Measurements from ENCODE around the gene SNPH.

The SNPH gene

DNA sequence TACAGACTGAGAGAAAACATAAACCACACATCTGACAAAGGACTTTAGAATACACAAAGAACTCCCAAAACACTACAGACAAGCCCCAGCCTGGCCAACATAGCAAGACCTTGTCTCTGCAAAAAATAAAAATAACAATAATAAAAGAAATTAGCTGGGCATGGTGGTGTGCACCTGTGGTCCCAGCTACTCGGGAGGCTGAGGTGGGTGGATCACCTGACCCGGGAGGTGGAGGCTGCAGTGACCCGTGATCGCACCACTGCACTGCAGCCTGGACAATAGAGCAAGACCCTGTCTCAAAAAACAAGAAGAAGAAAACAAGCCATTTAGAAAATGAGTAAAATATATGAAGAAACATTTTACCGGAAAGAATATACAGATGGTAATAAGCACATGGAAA lies 49.7 kb downstream of the SNPH start:
- no peak for TF ChIP-seq EZH2 (optimal IDR thresholded peaks at IDR 0.05; ENCODE audit: low read depth, low read length)
- TF ChIP-seq, protein P1, sequence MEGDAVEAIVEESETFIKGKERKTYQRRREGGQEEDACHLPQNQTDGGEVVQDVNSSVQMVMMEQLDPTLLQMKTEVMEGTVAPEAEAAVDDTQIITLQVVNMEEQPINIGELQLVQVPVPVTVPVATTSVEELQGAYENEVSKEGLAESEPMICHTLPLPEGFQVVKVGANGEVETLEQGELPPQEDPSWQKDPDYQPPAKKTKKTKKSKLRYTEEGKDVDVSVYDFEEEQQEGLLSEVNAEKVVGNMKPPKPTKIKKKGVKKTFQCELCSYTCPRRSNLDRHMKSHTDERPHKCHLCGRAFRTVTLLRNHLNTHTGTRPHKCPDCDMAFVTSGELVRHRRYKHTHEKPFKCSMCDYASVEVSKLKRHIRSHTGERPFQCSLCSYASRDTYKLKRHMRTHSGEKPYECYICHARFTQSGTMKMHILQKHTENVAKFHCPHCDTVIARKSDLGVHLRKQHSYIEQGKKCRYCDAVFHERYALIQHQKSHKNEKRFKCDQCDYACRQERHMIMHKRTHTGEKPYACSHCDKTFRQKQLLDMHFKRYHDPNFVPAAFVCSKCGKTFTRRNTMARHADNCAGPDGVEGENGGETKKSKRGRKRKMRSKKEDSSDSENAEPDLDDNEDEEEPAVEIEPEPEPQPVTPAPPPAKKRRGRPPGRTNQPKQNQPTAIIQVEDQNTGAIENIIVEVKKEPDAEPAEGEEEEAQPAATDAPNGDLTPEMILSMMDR (IDR thresholded peaks at IDR 0.05; ENCODE audit: low read length): no peak
- no peak for TF ChIP-seq EZH2phosphoT487 (IDR thresholded peaks at IDR 0.05; ENCODE audit: low read length)
- DNase-seq: no peak
- H3K27ac ChIP-seq (ENCODE audit: low read length): no peak overlapping the region
- peaks cover 19% of the 10 kb centered on the region for H3K4me1 ChIP-seq (ENCODE audit: low read length)
- H3K36me3 ChIP-seq (replicated peaks; ENCODE audit: insufficient read depth, low read length): no peaks in the 10 kb centered on the region
- H2AFZ ChIP-seq (ENCODE audit: low read length): no peak overlapping the region
- no peaks in the 10 kb centered on the region for H3K9me2 ChIP-seq (replicated peaks; ENCODE audit: insufficient read depth, low read length)
- no peak overlapping the region for H3K4me2 ChIP-seq (ENCODE audit: low read depth, low read length)
- no peak overlapping the region for H3K9ac ChIP-seq (ENCODE audit: low read length)
- H3K4me3 ChIP-seq (ENCODE audit: low read length): no peak overlapping the region
- H3K79me2 ChIP-seq (ENCODE audit: low read length): no peaks in the 10 kb centered on the region
- peaks cover 9% of the 10 kb centered on the region; the same call in 1 of the 2 replicates for H3F3A ChIP-seq (ENCODE audit: insufficient read depth, low read length)
- H4K20me1 ChIP-seq (ENCODE audit: insufficient read depth, low read length): no peaks in the 10 kb centered on the region
- no peaks in the 10 kb centered on the region for H3K27me3 ChIP-seq (replicated peaks; ENCODE audit: insufficient read depth, low read length)
- no peaks in the 10 kb centered on the region for H3K9me3 ChIP-seq (replicated peaks; ENCODE audit: insufficient read depth, low read length)

DNA sequence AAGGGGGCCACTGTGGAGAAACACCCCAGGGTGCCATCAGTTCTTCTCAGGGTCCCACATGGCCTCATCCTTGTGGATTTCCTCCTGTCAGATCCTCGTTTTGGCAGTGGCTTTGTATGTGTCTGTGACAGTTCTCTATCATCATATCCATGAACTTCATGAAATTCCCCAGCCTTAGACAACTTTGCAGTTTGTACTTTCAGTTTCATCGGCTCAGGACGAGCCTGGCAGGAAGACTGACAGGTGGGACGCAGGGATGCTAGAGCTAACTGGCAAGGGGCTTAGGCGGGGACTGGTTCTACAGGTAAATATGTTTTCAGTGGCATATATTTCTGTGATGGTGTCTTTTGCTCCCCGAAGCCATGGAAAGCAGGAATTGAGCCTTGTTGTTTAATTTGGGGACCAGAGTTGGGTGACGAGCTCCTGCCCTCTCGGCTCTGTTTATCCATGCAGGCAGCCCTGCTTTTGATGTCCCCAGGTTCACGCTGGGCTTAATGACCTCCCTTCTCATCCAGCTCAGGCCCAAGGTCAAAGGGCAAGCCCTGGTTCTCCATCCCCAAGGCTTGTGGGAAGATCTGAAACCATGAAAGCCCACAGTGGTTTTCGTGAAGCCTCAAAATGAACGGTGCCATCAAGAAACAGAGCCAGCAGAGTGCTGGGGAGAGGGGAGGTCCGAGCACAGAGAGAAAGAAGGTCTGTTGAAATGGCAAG lies 51.6 kb downstream of the SNPH start:
- Histone ChIP-seq H3K36me3 (replicated peaks; ENCODE audit: insufficient read depth, low read length) (no peaks in the 10 kb centered on the region), H3K79me2 (ENCODE audit: low read length) (no peaks in the 10 kb centered on the region), H3K27me3 (replicated peaks; ENCODE audit: insufficient read depth, low read length) (no peaks in the 10 kb centered on the region), H3K4me2 (ENCODE audit: low read depth, low read length) (peak overlapping the region; percentile 67), H3K9me2 (replicated peaks; ENCODE audit: insufficient read depth, low read length) (no peaks in the 10 kb centered on the region), H3F3A (ENCODE audit: insufficient read depth, low read length) (peaks cover 9% of the 10 kb centered on the region; the same call in 1 of the 2 replicates), H3K4me3 (ENCODE audit: low read length) (no peak overlapping the region), H3K4me1 (ENCODE audit: low read length) (peaks cover 17% of the 10 kb centered on the region), H3K9me3 (replicated peaks; ENCODE audit: insufficient read depth, low read length) (no peaks in the 10 kb centered on the region), H4K20me1 (ENCODE audit: insufficient read depth, low read length) (no peaks in the 10 kb centered on the region), H3K27ac (ENCODE audit: low read length) (no peak overlapping the region), H3K9ac (ENCODE audit: low read length) (no peak overlapping the region), H2AFZ (ENCODE audit: low read length) (peak overlapping the region; percentile 23; the same call in 1 of the 2 replicates)
- TF ChIP-seq, protein P1 (IDR thresholded peaks at IDR 0.05; ENCODE audit: low read length): no peak
- no peak for TF ChIP-seq EZH2phosphoT487 (IDR thresholded peaks at IDR 0.05; ENCODE audit: low read length)
- TF ChIP-seq EZH2 (optimal IDR thresholded peaks at IDR 0.05; ENCODE audit: low read depth, low read length): no peak
- peak; percentile 33 for DNase-seq

DNA sequence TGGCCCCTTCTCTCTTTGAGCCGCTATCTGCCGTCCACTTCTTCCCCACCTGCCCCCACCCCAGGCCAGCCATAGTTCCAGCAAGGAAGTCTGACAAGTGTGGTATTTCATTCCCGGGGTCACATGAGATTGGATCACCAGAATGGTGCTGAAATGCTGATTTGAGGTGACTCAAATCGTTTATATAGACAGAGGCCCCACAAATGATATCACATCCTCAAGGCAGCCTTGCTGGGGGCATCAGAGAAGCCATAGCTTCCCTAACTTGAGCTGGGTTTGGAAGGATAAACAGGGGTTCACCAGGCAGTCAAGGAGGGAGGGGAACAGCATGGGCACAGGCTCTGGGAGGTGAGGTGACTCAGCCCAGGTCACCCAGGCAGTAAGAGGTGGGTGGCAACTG lies 53.0 kb downstream of the SNPH start:
- Histone ChIP-seq H3K9ac (ENCODE audit: low read length) (no peak overlapping the region), H3K79me2 (ENCODE audit: low read length) (no peaks in the 10 kb centered on the region), H4K20me1 (ENCODE audit: insufficient read depth, low read length) (no peaks in the 10 kb centered on the region), H3K4me1 (ENCODE audit: low read length) (peaks cover 13% of the 10 kb centered on the region), H3K27ac (ENCODE audit: low read length) (no peak overlapping the region), H3F3A (ENCODE audit: insufficient read depth, low read length) (peaks cover 9% of the 10 kb centered on the region; the same call in 1 of the 2 replicates), H3K9me3 (replicated peaks; ENCODE audit: insufficient read depth, low read length) (no peaks in the 10 kb centered on the region), H3K27me3 (replicated peaks; ENCODE audit: insufficient read depth, low read length) (no peaks in the 10 kb centered on the region), H3K36me3 (replicated peaks; ENCODE audit: insufficient read depth, low read length) (no peaks in the 10 kb centered on the region), H3K9me2 (replicated peaks; ENCODE audit: insufficient read depth, low read length) (no peaks in the 10 kb centered on the region), H2AFZ (ENCODE audit: low read length) (no peak overlapping the region), H3K4me2 (ENCODE audit: low read depth, low read length) (no peak overlapping the region), H3K4me3 (ENCODE audit: low read length) (no peak overlapping the region)
- DNase-seq: no peak
- TF ChIP-seq, protein P1 (IDR thresholded peaks at IDR 0.05; ENCODE audit: low read length): no peak
- no peak for TF ChIP-seq EZH2phosphoT487 (IDR thresholded peaks at IDR 0.05; ENCODE audit: low read length)
- TF ChIP-seq EZH2 (optimal IDR thresholded peaks at IDR 0.05; ENCODE audit: low read depth, low read length): no peak
